Activated B cell treated with CpG ODN at 0.5 μM for 24 hours (primary cell): ENCODE data around the gene GLMP. TPM values are rescaled to one million over a fixed set of nuclear protein-coding genes. Genes with fewer than 3 reads are reported as not detected.

Experiments used
- ATAC-seq: fragments of 200-7000 bp; cut with Tn5 transposase; one replicate; pipeline ENCODE4 v1.10.0; 2021; ENCODE audit warnings: low read depth, mild to moderate bottlenecking, moderate library complexity
- CTCF ChIA-PET: fragments of 350-600 bp; sonication (Branson Sonifier 250); formaldehyde crosslinking; loops from one replicate; lab custom pipeline; 2021; ENCODE audit warnings: antibody characterized with exemption; lab: Charles Lee
- POLR2A ChIA-PET: fragments of 350-600 bp; sonication (Branson Sonifier 250); formaldehyde crosslinking; loops from one replicate; lab custom pipeline; 2021; ENCODE audit warnings: antibody characterized with exemption; lab: Charles Lee
- DNase-seq: peaks from one replicate; pipeline ENCODE4 v3.0.0; 2022
- H3K27ac Mint-ChIP-seq: one replicate; pipeline ENCODE4 v1.8.0; 2020; ENCODE audit warnings: mixed read lengths
- H3K27me3 Mint-ChIP-seq: one replicate; pipeline ENCODE4 v1.8.0; 2021; ENCODE audit warnings: mixed read lengths
- H3K36me3 Mint-ChIP-seq: one replicate; pipeline ENCODE4 v1.8.0; 2021; ENCODE audit warnings: low read depth, mixed read lengths
- H3K4me1 Mint-ChIP-seq: one replicate; pipeline ENCODE4 v1.8.0; 2021; ENCODE audit warnings: mixed read lengths
- H3K4me3 Mint-ChIP-seq: one replicate; pipeline ENCODE4 v1.8.0; 2020; ENCODE audit warnings: mild to moderate bottlenecking, mixed read lengths
- H3K9me3 Mint-ChIP-seq: one replicate; pipeline ENCODE4 v1.8.0; 2020; ENCODE audit warnings: mixed read lengths
- CTCF ChIP-seq: fragments of 200-600 bp; IDR thresholded peaks from one replicate; pipeline ENCODE4 v1.8.0; 2022; ENCODE audit warnings: antibody characterized with exemption, mild to moderate bottlenecking
- intact Hi-C: fragments of 100-400 bp; cut with micrococcal nuclease; formaldehyde crosslinking; loops from one replicate; pipeline ENCODE4 v1.15.1; 2024
- total RNA-seq: library from RNA; stranded (reverse); gene quantifications from 2 replicates; pipeline ENCODE4 v1.2.3, GENCODE V29; 2022

Gene GLMP
- total RNA-seq, 1 donor from 2014 or later = 15.9 TPM

- POLR2A ChIA-PET = interaction anchor here (0.6 to 0.7 kb wide), 3 partner anchors 13 to 37 kb away, joined by 3 to 6 read pairs (median 6); partner anchors contain the start of gene SMG5
Observed at GRCh38 chr1:156319664-156320063, 24.2 kb upstream of the GLMP start.

GRCh38 chr1:156316909-156317308, 21.4 kb upstream of the GLMP start:
- Mint-ChIP-seq H3K27ac (no peak overlapping the region), H3K36me3 (peaks cover 92% of the 10 kb centered on the region), H3K27me3 (no peaks in the 10 kb centered on the region), H3K9me3 (no peaks in the 10 kb centered on the region), H3K4me1 (no peaks in the 10 kb centered on the region), H3K4me3 (no peak overlapping the region)
- POLR2A ChIA-PET = no interaction called here
- TF ChIP-seq CTCF = no peak
- ATAC-seq (no peak), DNase-seq (no peak)
- intact Hi-C loops = loop anchor here (5.0 kb wide), 2 partner anchors 35 to 90 kb away; partner anchors contain the start of genes SMG5 and TMEM79
- CTCF ChIA-PET = no interaction called here

More at GRCh38 chr1:156319664-156320063, 24.2 kb upstream of the GLMP start:
- CTCF ChIA-PET = interaction anchor here (0.8 to 1.7 kb wide), 10 partner anchors 10 to 175 kb away, joined by 3 to 9 read pairs (median 4); partner anchors contain the start of genes GLMP and SMG5
- no peak for TF ChIP-seq CTCF
- no peaks in the 10 kb centered on the region for H3K4me1 Mint-ChIP-seq
- ATAC-seq (no peak), DNase-seq (no peak)
- H3K27ac Mint-ChIP-seq = no peak overlapping the region
- H3K4me3 Mint-ChIP-seq = no peak overlapping the region
- intact Hi-C loops = loop anchor here (1.0 to 5.0 kb wide), 3 partner anchors 37 to 173 kb away; partner anchors contain the start of genes SMG5 and TMEM79
- H3K27me3 Mint-ChIP-seq = no peaks in the 10 kb centered on the region
- no peaks in the 10 kb centered on the region for H3K9me3 Mint-ChIP-seq
- H3K36me3 Mint-ChIP-seq = peaks cover 89% of the 10 kb centered on the region

DNA sequence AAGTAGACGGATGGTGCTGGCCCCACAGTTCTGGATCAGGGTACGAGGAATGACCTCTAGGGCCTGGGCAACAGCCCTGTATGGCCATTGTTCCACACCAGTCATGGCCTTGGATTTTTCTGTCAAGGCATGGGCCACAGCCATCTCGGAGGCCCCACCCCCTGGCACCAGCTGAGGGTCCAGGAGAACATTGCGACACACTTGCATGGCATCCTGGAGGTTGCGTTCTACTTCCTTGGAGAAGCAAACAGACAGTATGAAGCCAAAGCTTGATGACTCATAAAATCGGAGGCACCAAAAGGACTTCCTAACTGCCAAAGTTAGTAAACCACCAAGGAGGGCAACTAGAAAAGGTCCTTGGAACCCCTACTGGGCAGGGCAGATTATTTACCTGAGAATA, 15.5 kb upstream of the GLMP start:
- Mint-ChIP-seq H3K27me3 (no peaks in the 10 kb centered on the region), H3K36me3 (peaks cover 79% of the 10 kb centered on the region), H3K27ac (no peak overlapping the region), H3K9me3 (no peaks in the 10 kb centered on the region), H3K4me1 (no peaks in the 10 kb centered on the region), H3K4me3 (no peak overlapping the region)
- intact Hi-C loops = no loop called here
- DNase-seq = no peak
- CTCF ChIA-PET = no interaction called here
- TF ChIP-seq CTCF = no peak
- POLR2A ChIA-PET = no interaction called here
- ATAC-seq = no peak

- H3K4me3 Mint-ChIP-seq = no peak overlapping the region
- H3K4me1 Mint-ChIP-seq = no peaks in the 10 kb centered on the region
- no peak for TF ChIP-seq CTCF
- intact Hi-C loops = no loop called here
- H3K9me3 Mint-ChIP-seq = no peaks in the 10 kb centered on the region
- H3K27me3 Mint-ChIP-seq = no peaks in the 10 kb centered on the region
- no peak for ATAC-seq
- ChIA-PET POLR2A (no interaction called here), CTCF (no interaction called here)
- H3K27ac Mint-ChIP-seq = no peak overlapping the region
- H3K36me3 Mint-ChIP-seq = peaks cover 65% of the 10 kb centered on the region
- no peak for DNase-seq
Observed at GRCh38 chr1:156308078-156308477, 12.6 kb upstream of the GLMP start.

GRCh38 chr1:156305215-156305614, 9.7 kb upstream of the GLMP start:
- H3K9me3 Mint-ChIP-seq = no peaks in the 10 kb centered on the region
- DNase-seq (no peak), ATAC-seq (no peak)
- peaks cover 42% of the 10 kb centered on the region for H3K36me3 Mint-ChIP-seq
- no peaks in the 10 kb centered on the region for H3K4me1 Mint-ChIP-seq
- no peak for TF ChIP-seq CTCF
- ChIA-PET CTCF (no interaction called here), POLR2A (no interaction called here)
- no peaks in the 10 kb centered on the region for H3K27me3 Mint-ChIP-seq
- H3K27ac Mint-ChIP-seq = no peak overlapping the region
- intact Hi-C loops = no loop called here
- H3K4me3 Mint-ChIP-seq = no peak overlapping the region
